AG20443 (cell line): ENCODE results near the gene TPSG1.
A peak's percentile ranks its signal among the peaks of the same experiment; 100 is the strongest.
"Not testable (repeated sequence)": the region's sequence is repeated elsewhere in the genome, so short reads cannot be mapped to it uniquely, and the experiment has no call there.

Experiments
- DNase-seq: peaks from one replicate; pipeline ENCODE4 v3.0.0; 2012; ENCODE audit warnings: low spot score, mixed read lengths

TPSG1 gene

DNA sequence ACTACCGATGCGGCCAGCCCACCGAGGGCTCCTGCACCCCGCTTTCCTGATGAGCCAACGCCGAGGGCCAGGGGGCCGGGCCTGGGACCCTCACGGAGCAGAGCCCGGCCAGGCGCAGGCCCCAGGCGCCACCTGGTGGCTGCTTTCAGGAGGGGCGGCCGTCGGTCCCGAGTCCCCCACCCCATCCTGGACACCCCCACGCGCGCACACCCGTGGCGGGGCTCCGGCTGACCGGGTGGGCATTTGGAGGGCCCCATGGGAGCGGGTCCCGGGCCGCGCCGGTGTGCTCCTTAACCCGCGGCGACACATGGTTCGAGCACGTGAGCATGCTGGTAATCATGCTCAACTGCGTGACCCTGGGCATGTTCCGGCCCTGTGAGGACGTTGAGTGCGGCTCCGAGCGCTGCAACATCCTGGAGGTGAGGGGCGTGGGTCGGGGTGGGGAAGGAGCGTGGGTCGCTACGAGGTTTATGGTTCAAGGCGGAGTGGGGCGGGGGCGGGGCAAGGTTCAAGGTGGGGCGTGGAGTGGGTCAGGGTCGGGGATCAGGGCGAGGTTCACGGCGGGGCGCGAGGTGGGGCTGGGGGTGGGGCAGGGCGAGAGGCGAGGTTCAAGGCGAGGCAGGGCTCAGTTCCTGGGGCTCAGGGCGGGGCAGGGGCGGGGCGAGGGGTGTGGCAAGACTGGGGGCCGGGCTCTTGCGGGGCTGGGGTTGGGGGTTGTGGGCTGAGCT lies 30.2 kb downstream of the TPSG1 start:
- peak; percentile 70 for DNase-seq

DNA sequence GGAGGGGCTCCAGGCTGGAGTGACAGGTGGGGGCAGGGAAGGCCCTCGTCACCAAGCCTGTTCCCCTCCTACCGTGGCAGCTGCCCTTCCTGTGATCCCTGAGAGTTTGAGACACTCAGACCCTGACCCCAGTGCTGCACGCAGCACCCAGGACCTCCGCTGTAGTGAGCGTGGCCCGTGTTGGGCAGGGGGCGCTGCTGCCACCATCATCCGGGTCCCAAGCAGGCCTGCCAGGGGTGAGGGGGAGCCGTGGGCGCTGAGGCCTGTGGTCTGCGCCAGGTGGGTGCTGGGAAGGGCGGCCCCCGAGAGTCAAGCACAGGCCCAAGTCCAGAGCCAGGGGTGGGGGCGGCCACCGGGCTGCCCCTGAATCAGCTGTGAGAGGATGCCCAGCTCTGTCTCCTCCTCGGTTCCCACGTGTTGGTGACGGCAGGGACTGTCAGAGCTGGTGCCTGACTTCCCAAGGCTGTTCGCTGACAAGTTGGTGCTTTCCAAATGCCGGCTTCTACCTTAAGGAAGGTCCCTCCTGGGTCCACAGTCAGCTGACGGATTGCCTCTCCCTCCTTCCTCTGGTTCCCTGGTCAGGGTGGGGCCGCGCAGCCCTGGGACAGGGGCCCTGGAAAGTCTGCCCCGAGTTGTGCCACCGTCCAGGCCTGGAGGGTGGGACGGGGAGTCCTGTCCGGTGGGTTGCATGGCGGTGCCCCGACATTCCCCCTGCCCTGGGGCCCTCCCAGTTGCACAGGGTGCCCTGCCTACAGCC lies 31.1 kb downstream of the TPSG1 start:
- DNase-seq, result no peak

DNA sequence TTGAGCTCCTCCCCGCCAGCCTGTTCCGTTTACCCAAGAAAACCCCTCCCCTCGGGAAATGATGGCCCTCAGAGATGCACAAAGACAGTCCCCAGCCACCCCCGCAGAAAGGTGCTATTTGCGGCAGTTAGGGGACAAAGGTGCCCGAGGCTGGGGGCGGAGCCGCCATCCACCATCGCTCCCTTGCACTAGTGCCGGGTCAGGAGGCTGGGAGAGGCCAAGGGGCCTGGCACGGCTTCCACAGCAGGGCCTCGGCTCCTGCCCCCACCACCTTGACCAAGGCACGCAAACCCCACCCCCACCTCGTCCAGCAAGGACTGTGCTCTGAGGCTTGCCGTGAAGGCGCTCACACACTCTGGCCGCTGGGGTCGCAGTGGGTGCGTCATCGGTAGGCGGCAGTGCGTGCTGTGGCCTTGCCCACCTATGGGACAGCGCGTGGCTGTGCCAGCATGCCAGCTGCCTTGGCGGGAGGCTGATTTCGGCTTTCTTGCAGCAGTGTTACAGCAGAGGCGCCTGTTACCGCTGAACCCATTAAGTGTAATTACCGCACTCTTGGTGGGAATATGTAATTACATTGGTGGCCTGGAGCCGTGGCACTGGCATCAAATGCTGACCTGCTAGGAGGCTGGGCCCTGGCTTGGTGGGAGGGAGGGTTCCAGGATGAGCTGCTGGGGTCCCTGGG lies 31.8 kb downstream of the TPSG1 start:
- no peak for DNase-seq

DNA sequence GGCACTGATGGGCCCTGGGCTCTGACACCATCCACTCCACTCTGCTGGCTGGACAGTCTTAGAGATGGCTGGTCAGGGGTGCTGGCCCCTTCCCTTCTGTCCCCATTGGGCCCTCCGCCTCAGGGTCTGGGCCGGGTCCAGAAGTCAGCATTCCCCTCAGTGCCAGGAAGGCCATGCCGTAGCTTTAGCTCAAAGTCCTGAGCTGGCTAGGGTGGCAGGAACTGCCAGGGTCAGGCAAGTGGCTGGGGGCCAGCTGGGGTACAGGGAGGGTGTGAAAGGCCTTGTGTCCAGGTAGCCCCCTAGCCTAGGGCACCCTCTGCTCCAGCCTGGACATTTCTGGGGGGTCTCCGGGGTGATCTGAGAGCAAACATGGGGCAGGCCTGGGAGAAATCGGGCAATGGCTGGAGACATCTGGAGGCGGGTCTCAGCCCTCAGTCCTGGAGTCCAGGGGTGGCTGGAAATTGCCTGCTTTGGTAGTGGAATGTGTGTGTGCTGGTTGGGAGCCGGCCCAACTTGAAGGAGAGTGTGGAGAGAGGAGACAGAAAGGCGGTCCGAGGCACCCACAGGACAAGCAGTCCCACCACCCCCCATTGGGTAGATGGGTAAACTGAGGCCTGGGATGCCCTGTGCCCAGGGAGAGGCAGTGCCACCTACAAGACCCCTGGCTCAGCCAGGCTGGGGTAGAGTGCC lies 32.5 kb downstream of the TPSG1 start:
- no peak for DNase-seq

DNA sequence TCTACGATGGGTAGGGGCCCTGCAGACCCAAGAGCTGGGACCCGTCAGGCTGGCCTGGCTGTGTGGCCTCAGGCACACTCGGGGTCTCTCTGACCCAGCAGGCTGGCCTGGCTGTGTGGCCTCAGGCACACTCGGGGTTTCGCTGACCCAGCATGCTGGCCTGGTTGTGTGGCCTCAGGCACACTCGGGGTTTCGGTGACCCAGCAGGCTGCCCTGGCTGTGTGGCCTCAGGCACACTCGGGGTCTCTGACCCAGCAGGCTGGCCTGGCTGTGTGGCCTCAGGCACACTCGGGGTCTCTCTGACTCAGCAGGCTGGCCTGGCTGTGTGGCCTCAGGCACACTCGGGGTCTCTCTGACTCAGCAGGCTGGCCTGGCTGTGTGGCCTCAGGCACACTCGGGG lies 34.3 kb downstream of the TPSG1 start:
- DNase-seq, result not testable (repeated sequence)

DNA sequence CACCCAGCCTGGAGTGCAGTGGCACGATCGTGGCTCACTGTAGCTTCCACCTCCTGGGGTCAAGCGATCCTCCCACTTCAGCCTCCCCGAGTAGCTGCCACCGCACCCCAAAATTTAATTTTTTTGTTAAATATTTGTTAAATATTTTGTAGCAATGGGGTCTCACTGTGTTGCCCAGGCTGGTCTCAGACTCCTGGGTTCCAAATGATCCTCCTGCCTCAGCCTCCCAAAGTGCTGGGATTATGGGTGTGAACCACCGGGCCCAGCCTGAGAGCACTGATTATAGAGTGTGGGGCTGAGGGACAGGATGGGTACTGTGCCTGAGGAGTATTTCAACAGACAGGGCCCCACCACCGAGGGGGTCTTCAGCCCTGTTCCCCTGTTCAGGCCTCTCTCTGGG lies 35.6 kb downstream of the TPSG1 start:
- no peak for DNase-seq

DNA sequence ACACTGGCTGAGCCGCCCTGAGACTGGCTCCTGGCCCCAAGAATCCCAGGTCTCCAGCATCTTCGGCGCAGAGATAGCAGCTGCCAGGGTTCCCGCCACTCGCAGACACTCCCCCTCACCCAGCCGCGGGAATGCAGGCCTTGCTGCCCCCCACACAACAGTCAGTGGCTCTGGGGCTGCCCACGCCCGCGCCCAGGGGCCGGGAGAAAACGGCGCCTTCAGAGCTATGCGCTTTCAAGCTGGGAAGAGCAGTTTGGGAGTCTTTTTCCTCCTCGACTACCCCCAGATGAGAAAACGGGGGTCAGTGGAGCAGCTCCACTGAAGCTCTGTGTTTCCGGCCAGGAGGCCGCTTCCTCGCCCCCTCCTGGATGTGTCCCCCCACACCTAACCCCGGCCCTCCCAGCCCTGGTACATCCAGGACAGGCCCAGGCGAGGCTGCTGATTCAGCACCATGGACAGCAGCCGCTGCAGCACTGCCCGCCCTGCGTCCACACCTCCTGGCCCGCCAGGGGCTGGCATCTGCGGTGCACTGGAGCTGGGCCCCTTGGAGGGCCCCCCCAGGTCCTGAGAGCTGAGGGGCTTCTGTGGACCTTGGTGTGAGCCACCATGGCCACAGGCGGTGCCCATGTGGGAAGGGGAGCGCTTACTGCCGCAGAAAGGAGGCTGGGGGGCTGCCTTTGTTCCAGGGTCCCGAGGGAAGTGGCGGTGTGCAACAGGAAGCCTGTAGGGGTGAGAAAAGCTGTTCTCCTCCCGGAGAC lies 36.5 kb downstream of the TPSG1 start:
- peak; percentile 85 for DNase-seq

DNA sequence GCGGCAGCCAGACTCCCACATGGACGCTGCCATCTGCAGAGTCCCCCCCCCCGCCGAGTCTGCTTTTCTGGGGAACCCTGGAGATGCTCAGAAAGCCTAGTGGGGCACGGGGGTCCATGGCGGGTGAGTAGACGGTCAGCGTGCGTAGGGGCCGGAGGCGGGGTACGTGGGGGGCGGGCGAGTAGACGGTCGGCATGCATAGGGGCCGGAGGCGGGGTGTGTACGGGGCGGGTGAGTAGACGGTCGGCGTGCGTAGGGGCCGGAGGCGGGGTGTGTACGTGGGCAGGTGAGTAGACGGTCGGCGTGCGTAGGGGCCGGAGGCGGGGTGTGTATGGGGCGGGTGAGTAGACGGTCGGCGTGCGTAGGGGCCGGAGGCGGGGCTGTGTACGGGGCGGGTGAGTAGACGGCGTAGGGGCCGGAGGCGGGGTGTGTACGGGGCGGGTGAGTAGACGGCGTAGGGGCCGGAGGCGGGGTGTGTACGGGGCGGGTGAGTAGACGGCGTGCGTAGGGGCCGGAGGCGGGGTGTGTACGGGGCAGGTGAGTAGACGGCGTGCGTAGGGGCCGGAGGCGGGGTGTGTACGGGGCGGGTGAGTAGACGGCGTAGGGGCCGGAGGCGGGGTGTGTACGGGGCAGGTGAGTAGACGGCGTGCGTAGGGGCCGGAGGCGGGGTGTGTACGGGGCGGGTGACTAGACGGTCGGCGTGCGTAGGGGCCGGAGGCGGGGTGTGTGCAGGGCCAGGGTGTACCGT lies 39.4 kb downstream of the TPSG1 start:
- not testable (repeated sequence) for DNase-seq

DNA sequence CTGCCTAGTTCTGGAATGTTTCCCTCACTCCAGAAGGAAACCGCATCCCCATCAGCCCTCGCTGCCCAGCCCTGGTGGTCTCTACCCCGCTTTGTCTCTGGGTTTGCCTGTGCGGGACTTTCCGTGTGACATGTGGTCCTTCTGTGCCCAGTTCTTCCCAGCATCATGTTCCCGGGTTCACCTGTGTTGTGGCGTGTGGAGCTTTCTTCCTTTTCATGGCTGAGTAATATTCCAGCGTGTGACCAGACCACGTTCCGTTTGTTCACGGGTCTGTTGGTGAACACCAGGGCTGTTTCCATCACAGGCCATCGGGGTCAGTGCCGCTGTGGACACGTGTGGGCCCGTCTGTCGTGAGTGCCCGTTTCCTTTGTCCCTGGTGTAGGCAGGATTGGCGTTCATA lies 40.1 kb downstream of the TPSG1 start:
- no peak for DNase-seq

DNA sequence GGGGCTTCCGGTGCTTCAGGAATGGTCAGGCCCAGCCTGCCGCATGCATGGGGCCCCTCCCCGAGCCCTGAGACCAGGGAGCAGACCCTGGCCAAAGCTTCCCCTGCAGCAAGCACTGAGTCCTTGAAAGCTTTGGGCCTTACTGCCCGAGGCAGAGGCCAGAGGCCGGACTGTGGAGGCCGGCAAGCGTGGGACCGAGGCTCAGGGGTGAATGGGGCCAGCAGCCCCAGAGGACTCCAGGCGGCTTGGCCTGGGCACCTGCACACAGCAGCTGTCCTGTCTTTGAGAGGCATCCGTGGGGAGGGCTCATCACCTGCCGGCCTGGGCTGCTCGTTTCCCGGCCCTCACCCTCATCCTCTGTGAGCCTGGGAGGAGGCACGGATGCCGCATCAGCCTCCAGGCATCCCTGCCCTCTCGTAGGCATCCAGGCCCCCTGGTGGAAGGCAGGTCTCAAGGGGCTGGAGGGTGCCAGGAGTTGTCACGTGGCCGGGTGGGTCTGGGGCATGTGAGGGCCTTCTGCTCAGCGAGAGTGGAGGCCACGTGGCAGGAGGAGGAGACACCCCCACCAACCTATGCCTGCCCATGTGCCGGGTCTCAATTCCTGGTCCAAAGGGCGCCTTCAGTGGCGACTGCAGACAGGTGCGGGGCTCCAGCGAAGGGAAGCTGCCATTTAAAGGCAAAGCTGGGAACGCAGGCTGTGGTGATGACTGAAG lies 40.8 kb downstream of the TPSG1 start:
- no peak for DNase-seq

DNA sequence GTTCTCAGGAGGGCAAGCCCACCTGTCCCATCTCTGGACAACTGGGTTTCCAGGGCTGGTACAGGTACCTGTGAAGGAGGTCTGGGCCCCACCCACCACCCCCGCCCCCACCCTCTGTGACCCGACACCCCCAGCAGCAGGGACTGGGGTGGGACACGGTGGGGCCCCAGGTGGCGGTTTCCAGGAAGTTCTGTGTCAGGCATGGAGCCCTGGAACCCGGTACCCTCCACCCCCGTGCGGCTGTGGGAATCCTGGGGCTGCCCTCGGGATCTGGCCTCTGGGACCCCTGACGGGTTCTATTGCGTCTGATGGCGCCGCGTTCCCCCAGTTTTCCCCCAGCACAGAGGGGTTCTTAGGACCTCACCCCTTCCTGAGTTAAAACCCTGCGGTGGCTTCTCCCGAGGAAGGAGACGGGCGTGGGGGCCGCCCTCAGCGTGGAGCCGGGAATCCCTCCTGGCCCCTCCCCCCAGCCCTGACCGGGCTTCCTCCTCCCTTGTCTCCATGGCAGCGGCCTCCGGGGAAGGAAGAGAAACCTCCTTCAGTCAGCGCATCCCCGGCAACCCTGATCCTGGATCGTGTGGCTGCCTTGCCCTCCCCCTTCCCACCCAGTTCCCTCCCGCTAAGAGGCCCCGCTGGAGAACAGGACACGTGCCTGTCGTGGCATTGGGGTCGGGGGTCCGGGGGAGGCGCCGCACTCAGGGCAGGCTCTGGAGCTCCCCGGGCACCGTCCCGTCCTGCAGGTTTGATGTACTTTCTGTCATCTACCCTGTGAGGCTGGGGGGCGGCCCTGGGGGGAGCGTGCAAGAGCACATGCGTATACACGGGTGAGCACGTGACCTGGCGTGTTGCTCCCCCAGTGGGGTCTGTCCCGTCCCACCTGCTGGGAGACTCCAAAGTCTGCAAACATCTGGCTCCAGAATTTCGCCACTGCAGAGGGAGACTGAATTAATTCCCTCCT lies 41.8 kb downstream of the TPSG1 start:
- peak; percentile 35 for DNase-seq

DNA sequence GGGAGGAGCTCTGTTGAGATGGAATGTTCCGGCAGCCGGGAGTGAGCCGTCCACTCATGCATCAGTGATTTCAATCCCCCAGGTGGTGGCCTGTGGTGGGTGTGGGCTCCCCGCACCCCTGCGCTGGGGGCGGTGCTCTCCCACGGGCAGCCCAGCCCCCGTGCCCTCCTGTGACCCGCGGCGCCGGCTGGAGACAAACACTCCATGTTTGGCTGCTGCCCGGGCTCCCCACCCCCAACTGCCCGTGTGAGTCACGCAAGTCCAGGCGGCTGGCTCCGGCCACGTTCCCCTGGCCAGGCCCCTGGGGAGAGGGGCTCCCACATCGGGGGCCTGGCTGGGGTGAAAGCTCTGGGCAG lies 42.8 kb downstream of the TPSG1 start:
- peak; percentile 70 for DNase-seq

DNA sequence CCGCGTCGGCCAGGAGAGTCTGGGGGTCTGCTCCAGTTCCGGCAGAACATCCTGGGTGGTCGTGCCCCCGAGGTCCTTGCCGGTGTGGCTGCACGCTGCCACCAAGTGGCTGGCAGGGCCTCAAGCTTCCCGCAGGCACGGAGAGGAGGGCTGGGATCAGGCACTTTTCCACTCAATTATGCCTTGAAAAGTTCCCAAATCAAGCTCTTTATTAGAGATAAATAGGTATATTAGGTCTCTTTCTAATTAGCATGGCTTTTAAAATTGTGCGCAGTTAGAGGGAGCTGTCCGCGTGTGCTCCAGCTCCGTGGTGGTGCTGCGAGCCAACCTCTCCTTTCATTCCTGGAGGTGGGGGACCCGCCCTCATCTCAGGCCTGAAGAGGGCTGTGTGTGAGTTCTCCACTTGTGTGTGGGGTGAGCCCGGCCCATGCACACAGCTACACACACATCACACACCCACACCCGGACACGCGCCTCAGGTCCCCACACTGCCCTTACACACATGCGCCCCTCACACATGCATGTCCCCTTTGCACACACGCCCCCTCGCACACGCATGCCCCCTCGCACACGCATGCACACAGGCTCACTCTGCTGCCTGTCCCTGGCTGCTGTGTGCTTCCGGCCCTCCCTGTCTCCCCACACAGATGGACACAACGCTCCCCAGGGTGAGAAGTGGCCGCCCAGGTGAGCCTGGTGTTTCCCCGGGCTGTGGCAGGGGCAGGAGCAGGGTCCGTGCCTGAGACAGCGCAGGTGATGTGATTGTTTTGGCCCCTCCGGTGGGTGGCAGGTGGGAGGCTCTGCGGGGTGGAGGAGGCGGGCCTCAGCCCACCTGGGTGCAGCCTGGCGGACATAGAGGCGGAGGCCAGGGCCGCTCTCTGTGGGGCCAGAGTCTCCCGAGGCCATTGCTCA lies 43.4 kb downstream of the TPSG1 start:
- no peak for DNase-seq

DNA sequence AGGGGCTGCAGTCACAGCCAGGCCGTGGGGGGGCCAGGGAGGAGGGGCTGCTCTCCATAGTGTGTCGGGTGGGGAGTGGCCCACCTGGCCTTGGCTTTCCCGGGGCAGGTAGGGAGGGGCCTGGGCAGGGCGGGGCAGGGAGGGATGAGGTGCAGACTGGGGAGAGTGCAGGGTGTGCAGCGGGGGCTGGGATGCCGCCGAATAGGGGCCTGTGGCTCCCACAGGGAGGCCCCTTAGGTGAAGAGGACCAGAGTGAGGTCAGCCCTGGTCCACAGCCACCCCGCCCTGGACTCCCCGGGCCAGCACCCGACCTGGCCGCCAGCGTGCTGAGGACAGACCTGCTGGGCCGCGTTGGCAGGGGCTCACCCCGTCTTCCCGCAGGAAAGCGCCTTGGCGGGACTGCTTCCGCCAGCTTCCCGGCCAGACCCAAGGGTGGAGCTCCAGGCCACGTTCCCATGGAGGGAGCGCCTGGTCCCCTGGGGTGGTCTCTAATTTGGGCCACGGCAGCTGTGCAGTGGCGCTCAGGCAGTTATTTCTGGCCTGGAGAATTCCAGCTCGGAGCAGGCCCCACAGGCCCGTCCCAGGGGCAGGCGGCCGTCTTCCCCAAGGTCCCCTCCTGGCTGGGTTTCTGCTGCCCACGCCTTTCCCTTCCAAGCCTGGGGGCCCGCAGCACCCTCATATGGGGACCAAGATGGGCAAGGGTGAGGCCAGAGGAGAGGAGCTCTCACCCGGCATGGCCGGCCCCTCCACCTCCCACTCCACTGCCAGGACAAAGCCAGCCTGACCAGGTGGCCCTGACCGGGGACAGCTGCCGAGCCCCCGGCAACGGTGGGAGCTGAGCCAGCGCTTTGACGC lies 44.3 kb downstream of the TPSG1 start:
- DNase-seq, result no peak

DNA sequence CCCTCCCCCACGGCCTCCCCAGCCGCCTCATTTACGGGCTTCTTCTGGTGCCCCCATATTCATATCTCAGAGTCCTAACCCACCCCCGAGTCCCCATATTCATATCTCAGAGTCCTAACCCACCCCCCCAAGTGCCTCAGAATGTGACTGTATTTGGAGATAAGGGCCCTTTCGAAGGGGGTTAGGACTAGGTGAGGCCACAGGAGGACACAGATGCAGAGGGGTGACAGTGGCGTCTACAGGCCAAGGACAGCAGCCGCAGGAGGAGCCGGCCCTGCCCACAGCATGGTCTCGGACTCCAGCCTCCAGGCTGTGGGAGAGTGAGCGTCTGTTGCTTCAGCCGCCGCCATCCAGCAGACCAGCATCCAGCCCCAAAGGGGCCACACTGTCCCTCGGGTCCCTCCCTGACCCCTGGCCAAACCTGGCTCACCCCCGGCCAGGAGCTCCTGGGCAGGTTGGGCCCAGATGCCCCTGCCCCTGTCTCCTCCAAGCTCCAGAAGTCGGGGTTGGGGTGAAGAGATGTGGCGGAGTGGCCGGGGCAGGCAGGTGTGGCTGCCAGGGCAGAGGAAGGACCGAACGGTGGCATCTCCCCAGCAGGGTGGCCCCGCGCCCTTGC lies 46.7 kb downstream of the TPSG1 start:
- DNase-seq, result no peak

DNA sequence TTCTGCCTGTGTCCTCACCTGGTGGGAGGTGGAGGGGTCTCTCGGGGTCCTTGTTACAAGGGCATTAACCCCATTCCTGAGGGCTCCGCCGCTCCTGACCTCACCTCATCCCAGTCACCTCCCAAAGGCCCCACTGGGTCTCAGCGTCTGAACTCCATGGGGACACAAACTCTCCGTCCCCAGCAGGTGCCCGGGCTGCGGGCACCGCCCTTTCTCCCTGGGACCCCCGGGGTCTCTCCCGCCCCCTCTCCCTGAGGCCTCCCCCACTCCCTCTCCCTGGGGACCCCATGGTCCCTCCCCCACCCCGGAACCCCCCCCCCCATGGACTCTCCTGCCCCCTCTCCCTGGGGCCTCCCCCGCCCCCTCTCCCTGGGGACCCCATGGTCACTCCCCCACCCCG lies 47.3 kb downstream of the TPSG1 start:
- DNase-seq, result no peak

DNA sequence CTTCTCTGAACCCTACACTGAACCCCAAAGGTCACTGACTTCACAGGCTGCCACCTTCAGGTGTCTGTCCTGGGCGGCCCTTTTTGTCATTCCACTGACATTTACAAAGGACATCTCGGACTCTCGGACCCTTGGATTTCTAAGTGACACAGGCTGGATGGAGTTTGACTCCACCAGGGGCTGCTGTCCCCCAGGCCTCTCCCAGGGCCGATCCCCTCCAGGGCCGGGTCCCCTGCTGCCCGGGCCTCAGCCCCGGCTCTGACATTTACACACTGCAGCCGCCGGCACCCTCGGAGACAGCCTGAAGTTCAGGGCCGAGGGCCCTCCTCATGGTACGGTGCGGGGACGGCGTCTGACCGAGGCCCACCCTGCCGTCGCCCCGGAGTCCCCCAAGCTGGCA lies 48.0 kb downstream of the TPSG1 start:
- no peak for DNase-seq
